Activated effector memory CD4-positive, alpha-beta T cell treated with anti-CD3 and anti-CD28 coated beads, Interleukin-2, amount 50 U/mL, for 16 hours (primary cell): Measurements from ENCODE around the gene SLC2A11.
A peak's percentile ranks its signal among the peaks of the same experiment; 100 is the strongest.
"Not testable (repeated sequence)": the region's sequence is repeated elsewhere in the genome, so short reads cannot be mapped to it uniquely, and the experiment has no call there.

Experiments
- DNase-seq: peaks from one replicate; pipeline ENCODE4 v3.0.0-alpha.2; 2020

Gene SLC2A11

DNA sequence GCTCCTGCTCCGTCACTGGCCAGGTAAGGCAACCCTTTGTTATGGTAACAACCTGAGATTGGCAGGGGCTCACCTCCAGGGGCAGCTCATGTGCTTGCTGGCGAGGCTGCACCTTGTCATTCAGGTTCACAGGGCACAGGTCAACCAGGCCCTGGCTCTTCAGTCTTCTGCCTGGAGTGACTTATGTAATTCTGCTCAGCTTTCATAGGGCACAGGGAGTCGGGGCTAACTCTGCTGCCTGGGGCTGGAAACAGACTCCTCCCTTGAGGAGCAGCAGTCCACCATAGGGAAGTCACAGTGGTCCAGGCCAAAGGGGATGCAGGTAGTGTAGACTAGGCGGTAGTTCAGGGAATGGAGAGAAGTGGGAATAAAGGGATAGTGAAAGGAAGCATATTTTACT lies 35.0 kb downstream of the SLC2A11 start:
- no peak for DNase-seq

DNA sequence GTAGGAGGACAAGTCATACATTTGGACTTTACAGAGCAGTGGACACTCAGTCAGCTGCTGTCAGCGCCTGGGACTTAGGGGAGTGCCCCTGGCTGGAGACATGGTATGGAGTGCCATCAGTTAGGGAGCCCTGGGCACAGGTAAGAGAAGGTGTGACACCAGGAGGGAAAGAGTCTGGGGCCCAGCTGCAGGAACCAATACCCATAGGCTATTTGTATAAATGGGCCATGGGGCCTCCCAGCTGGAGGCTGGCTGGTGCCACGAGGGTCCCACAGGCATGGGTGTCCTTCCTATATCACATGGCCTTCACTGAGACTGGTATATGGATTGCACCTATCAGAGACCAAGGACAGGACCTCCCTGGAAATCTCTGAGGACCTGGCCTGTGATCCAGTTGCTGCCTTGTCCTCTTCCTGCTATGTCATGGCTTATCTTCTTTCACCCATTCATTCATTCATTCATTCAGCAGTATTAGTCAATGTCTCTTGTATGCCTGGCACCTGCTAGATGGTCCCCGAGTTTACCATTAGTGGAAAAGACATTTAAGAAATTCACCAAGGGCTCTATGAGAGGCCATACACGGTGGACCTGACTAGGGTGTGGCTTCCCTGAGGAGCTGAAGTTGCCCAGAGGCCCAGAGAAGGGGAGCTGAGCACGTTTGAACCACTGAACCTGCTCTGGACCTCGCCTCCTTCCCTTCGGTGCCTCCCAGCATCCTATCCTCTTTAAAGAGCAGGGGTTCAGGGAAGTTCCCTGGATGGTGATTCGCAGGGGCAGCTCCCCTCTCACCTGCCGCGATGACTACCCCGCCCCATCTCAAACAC lies 35.7 kb downstream of the SLC2A11 start:
- DNase-seq = no peak

- peak; percentile 98 for DNase-seq
Measured at GRCh38 chr22:23893945-23894709, 36.5 kb downstream of the SLC2A11 start, which contains the start of gene MIF. TSS of gene MIF (plus strand) at chr22:23894383. CDS start at chr22:23894475, 92 bp downstream.

DNA sequence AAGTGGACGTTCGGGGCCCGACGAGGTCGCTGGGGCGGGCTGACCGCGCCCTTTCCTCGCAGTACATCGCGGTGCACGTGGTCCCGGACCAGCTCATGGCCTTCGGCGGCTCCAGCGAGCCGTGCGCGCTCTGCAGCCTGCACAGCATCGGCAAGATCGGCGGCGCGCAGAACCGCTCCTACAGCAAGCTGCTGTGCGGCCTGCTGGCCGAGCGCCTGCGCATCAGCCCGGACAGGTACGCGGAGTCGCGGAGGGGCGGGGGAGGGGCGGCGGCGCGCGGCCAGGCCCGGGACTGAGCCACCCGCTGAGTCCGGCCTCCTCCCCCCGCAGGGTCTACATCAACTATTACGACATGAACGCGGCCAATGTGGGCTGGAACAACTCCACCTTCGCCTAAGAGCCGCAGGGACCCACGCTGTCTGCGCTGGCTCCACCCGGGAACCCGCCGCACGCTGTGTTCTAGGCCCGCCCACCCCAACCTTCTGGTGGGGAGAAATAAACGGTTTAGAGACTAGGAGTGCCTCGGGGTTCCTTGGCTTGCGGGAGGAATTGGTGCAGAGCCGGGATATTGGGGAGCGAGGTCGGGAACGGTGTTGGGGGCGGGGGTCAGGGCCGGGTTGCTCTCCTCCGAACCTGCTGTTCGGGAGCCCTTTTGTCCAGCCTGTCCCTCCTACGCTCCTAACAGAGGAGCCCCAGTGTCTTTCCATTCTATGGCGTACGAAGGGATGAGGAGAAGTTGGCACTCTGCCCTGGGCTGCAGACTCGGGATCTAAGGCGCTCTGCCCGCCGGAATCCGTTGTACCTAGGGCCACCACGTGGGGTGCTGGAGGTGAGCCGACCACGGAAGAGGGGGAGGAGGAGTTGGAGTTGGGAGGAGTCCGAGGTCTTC lies 37.3 kb downstream of the SLC2A11 start:
- DNase-seq = peak; percentile 90

- DNase-seq = no peak
Measured at GRCh38 chr22:23895599-23896144, 38.0 kb downstream of the SLC2A11 start.

- DNase-seq = no peak
Measured at GRCh38 chr22:23896166-23896522, 38.5 kb downstream of the SLC2A11 start.

DNA sequence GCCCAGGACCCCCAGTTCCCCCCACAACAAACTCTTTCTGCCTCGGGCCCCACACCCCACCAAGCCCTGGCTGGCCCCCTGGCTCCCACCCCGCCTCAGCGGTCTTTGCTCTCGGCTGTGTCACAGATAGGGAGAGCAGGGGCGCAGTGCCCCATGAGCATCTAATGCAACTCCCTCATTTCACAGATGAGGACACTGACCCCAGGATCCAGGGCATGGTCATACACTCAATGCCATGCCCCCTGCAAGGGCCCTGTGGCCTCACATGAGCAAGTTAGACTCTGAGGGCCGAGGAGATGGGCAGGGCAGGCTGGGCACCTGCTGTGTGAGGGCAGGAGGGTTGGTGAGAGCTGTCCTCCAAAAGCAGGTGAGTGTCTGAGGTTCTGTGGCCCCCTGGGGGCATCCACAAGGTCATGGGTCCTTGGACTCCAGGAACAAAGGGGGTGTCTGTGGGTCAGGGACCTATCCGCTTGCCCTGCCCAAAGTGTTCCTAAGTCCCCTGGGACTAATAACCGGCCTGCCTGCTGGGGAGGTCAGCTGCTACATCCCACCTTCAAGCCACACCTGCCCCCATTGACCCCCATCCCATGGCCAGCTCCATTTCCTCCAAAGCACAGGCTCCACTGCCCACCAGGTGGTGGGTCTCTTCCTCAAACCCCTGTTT lies 39.0 kb downstream of the SLC2A11 start:
- DNase-seq = no peak

GRCh38 chr22:23897320-23897719 lies 39.6 kb downstream of the SLC2A11 start:
- no peak for DNase-seq

DNA sequence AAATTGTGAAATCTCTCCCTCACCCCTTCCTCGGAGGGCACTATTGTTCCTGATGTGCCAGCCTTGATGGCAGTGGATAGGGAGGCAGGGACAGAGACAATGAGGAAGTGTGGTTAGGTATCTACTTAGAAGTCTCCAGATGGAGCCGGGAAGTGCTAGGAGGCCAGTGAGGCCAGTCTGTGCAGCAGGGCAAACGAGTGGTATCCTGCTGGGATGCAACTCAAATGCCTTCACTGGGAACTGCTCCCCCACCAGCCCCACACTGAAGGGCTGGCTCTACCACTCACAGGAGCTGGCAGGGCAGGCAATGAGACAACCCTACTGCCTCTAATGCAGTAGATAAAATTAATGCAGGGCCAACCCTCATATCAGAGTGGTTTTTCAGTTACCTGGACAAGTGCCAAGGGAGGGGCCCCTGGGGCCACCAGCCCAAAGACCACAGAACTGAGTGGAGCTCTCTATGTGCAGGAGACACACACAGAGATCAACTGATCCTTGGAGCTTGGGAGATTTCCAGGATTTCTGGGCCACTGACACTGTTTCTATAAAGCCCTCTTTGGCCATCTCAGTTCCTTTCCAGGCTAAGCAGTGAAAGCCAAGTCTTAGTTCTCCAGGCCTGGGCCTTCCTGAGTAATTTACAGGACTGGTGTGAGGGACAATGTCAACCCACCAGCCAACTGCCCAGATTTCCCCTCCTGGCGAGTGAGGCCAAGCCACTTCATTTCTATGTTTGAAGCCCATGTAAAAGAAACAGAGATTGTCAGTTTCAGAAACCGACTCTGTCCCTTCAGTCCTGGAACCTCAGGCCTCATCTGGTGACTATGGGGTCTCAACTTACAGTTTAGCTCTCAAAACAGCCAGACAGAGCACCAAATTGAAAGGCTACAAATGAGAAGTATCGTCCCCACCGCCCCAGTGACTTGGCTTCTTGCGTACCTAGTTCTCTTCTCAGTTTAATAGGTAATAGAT lies 40.6 kb downstream of the SLC2A11 start:
- no peak for DNase-seq

DNA sequence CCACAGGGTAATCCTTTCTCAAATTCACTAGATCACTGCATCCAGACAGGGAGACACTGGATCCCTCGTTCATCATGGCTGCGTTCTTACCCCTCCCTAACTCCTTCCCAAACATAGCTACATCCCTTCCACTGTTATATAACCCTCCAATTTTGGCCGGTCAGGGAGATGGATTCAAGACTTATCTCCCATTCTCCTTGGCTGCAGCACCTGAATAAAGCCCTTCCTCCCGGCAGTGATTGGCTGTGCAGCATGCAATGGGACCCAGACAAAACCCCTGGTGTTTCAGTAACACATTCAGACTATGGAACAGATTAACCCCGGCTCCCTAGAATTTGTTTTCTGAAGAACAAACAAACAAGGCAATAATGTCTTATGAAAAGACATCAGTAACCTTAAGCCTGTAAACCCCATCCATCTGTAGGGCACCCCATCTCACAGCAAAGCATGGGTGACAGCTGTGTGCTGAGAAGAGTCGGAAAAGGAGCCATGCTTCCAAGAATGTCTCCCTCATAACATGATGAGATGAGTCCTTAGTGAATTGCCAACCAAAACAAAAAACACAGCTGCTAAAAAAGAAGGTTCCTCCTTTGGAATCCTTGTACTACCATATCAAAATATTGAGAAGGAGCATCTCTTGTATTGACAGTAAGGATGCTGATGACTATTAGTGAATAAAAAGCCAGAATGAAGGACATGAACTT lies 41.5 kb downstream of the SLC2A11 start:
- no peak for DNase-seq

DNA sequence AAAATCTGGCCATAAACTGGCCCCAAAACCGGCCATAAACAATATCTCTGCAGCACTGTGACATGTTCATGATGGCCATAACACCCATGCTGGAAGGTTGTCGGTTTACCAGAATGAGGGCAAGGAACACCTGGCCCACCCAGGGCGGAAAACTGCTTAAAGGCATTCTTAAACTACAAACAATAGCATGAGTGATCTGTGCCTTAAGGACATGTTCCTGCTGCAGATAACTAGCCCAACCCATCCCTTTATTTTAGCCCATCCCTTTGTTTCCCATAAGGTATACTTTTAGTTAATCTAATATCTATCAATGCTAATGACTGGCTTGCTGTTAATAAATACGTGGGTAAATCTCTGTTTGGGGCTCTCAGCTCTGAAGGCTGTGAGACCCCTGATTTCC lies 42.6 kb downstream of the SLC2A11 start:
- DNase-seq = not testable (repeated sequence)

- no peak for DNase-seq
Measured at GRCh38 chr22:23901600-23901999, 43.9 kb downstream of the SLC2A11 start.

GRCh38 chr22:23903328-23903971 lies 45.8 kb downstream of the SLC2A11 start:
- no peak for DNase-seq

- no peak for DNase-seq
Measured at GRCh38 chr22:23904573-23905254, 47.0 kb downstream of the SLC2A11 start.

GRCh38 chr22:23906641-23907040 lies 49.0 kb downstream of the SLC2A11 start:
- no peak for DNase-seq

DNA sequence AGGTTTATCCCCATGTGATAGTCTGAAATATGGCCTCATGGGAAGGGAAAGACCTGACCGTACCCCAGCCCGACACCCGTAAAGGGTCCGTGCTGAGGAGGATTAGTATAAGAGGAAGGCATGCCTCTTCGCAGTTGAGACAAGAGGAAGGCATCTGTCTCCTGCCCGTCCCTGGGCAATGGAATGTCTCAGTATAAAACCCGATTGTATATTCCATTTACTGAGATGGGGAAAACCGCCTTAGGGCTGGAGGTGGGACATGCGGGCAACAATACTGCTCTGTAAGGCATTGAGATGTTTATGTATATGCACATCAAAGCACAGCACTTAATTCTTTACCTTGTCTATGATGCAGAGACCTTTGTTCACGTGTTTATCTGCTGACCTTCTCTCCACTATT lies 49.7 kb downstream of the SLC2A11 start:
- not testable (repeated sequence) for DNase-seq

DNA sequence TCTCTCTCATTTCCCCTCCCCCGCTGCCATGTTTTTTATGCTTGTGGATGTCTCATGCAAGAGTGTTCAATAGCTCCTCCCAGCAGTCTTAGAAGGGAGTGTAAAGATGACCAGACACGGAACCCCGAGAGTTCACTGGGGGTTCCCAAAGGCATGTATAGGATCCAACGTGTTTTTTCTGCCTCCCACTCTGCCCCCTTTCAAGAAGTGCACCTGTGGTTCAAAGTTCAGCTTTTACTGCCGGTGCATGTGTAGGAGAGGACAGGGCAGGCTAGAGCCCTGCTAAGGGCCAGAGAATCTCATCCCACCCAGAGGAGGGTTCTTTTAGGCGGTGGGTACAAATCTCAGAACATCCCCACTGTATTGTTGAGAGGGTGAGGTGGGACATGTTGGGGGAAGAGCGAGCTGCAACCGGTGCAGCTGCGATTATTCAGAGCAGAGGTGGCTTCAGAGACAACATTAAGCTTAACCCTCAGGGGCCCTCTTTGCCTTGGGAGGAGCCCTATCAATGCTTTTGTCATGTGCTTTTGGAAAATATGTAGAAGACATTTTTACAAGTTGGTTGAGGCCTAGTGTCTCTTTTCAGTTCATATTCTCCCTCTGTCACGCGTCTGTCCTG lies 51.0 kb downstream of the SLC2A11 start:
- no peak for DNase-seq

DNA sequence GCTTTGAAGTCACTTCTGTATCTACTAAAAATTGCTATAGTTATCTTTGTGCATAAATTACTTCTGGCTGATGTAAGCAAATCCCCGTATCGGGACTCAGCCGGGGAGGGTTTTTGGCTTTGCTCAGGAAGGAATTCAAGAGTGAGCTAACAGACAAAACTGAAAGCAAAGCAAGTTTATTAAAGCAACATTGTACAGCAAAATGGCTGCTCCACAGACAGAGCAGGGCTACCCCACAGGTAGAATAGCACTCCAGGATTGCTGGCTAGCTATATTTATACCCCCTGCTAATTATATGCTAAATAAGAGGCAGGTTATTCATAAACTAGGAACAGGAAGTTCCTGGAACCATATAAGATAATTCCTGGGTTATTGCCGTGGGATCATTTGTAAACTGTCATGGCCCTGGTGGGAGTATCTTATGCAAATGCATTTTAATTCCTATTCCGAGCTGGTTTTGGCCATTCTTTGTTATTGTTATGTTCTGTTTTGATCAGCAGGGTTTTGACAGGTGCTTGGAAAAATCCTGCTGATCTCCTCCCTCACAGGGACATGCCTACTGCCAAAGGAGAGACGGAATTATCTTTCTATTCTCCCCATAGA lies 51.7 kb downstream of the SLC2A11 start:
- DNase-seq = no peak
